HG03439 (cell line): ENCODE results near the gene ELK4.

ENCODE experiments used
- ATAC-seq: cut with Tn5 transposase; IDR thresholded peaks from one replicate; pipeline ENCODE4 v1.9.1; 2021; ENCODE audit warnings: mild to moderate bottlenecking, moderate library complexity; ENCODE audit not compliant: unreplicated experiment

The ELK4 gene

GRCh38 chr1:205583461-205584130 lies 48.2 kb downstream of the ELK4 start:
- ATAC-seq: no peak

DNA sequence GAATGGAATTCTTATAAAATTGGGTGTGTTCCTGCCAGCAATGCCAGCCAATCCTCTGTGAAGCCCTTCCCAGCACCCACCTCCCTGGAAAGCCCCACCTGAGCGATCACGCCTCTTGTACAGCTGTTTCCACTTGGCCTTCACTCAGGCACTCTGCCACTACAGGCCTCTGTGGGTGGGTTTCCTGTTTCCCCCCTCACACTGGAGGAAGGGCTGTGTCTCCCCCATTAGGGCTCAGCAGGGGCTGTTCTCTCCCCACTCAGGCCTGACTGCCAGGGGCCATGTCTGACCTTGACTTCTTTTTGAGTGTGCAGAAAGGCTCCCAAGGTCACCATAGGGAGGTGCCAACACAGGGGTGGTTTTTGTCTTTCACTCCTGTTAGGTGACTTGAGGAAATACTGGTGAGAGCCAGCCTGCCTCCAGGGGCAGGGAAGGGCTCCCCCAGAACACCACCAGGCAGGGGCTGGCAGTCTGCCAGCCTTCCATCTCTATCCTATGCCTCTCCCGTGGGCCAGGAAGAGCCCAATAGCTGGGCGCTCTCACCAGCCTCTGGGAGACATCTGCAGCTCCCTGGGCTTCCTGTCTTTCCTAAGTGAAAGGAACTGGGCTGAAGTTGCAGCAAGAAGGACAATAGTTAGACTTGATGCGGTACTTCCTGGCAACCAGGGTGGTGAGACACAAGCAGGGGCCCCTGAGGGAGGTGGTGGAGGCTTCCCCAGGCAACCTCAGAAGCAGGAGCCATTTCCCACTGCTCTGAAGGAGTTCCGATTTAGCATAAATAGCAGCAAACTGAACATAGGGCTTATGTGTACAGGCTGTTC lies 49.1 kb downstream of the ELK4 start:
- no peak for ATAC-seq

DNA sequence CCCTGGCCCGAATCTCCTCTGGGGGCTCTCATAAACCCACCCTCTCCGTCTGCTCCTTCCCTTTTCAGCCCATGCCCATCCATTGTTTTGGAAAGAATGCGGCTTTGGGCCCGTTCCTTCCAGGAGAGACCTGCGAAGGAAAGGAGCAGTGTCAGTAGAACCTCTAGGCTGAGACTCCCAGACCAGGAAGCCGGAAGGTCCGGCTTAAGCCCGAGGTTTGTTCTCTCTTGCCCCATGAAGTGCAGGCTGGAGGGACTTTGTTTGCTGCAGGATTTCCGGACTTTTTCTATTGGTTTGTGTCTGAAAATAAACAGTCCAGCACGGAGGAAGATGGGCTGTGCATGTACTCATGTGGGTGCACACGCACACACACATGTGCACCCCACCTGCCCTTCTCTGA lies 49.8 kb downstream of the ELK4 start:
- ATAC-seq: no peak

- ATAC-seq: no peak
Observed at GRCh38 chr1:205581321-205581980, 50.4 kb downstream of the ELK4 start.

- ATAC-seq: no peak
Observed at GRCh38 chr1:205580923-205581180, 51.0 kb downstream of the ELK4 start.

DNA sequence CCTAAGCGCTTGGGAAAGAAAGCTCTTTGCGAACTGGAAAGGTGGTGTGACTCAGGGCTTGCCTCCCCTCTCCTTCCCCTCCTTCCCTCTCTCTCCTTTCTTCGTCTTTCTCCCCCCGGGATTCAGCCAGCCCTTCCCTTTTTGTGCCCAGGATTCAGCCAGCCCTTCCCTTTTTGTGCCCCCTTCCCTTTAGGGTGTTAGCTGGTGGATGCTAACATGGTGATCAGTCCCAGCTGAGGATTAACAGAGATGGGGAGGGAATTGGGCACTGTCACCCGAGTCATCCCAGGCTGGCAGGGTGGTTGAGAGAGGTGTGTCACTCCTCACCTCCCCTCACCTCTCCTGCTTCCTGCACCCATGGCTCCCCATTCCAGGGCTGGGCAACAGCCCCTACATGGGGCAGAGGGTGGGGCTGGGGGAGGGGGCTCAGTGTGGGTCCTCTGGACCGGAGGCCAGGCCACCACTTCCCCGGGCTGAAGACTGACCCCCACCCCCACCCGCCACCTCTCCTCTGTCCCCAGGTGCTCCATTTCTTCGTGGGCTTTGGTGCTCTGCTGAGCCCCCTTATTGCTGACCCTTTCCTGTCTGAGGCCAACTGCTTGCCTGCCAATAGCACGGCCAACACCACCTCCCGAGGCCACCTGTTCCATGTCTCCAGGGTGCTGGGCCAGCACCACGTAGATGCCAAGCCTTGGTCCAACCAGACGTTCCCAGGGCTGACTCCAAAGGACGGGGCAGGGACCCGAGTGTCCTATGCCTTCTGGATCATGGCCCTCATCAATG lies 51.5 kb downstream of the ELK4 start:
- no peak for ATAC-seq

DNA sequence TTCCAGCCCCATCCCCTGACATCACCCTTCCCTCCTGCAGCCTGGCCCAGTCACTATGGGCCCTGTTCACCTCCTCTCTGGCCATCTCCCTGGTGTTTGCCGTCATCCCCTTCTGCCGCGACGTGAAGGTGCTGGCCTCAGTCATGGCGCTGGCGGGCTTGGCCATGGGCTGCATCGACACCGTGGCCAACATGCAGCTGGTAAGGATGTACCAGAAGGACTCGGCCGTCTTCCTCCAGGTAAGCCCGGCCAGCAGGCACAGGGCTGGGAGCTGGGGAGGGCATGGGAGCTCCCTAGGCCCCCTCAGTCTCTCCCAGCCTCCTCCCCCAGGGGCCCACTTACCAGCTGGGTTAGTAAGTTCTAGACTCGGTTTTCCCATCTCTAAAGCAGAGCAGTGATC lies 52.1 kb downstream of the ELK4 start:
- ATAC-seq: no peak

- no peak for ATAC-seq
Observed at GRCh38 chr1:205578780-205579571, 52.8 kb downstream of the ELK4 start.

DNA sequence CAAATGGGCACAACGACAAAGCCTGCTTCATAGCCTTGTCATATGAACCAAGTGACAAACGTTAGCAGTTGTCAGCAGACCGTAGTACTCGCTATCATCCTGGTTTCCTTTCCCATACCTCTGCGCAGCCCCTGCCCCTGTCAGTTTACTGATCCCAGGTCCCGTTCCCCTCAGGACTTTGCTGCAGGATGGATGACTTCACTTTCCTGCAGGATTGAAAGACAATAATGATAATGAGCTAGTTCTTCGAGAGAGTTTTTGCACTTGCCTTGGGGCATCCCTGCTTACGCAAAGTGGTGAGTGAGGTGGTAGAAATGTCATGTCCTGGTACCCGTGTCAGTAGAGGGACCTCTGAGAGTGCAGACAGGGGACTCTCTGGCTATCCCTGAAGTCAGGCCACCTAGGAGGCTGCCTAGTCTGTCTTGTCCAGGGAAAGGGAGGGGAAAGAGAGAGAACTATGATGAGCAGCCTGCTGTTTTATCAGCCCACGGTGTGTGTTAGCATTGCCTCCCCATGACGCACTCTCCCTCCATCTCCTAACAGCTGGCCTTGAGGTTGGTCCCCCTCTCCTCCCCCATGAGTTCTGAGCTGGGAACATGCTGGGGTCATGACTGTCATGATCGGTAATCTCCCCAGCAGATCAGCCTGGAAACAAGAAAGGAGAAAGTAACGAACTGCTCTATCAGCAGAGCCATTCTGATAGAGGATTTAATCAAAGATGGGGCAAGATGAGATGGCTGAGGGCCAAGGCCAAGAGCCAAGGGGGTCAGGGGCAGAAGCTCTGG lies 53.7 kb downstream of the ELK4 start:
- no peak for ATAC-seq

DNA sequence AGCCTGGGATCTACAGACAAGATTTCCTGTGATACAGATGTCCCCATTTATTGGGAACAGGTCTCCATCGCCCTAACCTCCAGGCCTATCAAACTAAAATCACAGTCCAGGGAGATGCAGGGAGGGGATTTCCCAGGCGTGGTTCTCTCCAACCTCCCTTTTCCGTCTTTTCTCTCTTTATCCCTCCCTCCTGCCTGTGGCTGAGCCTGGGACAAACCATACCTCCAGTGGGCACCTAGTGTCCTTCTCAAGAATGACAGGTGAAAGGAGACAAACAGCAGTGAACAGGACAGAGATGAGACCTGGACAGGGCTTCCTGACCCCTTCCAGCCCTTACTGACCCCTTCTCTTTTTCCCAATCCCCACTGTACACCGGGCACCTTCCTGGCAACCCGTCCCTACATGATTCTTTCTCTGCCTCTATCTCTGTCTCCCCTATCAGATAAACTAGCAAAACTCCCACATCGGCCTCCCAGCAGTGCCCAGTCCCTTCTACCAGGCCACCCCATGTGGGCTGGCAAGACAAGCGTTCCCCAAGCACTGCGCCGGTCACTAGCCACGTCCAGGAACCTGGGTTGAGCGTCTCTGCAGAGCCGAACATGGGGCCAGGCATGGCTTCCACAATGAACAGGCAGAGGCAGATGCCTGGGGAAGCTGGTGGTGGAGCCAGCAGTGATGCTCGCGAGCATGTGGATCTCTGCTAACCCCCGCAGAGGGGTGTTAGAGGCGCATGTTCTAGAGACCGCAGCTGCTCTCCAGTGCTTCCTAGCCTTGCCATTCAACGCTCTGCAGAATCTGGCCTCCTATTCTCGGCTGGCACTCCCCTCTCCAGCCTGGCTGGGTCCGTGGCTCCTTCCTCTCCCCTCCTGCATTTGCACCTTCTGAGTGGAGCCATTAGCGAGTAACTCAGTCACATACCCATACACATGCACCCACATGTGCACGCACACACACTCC lies 54.7 kb downstream of the ELK4 start:
- ATAC-seq: no peak

DNA sequence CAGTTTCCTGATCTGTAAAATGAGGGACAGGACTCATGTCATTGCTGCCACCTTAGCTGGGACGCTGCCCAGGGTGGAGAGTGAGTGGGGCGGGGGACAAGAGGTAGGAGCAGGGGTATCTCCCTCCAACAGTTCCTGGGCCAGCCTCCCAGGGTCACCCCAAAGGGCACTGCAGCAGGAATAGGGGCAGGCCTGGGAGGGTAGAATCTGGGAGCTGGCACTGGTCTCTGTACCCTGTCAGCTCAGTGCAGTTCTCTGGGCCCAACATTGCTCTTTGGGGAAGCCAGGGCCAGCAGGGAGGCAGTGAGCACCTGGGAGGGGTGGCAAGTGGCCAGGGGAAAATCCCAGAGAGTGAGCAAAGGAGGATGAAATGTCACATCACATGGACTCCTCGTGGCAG lies 55.8 kb downstream of the ELK4 start:
- ATAC-seq: no peak

- ATAC-seq: no peak
Observed at GRCh38 chr1:205575294-205575885, 56.4 kb downstream of the ELK4 start.

DNA sequence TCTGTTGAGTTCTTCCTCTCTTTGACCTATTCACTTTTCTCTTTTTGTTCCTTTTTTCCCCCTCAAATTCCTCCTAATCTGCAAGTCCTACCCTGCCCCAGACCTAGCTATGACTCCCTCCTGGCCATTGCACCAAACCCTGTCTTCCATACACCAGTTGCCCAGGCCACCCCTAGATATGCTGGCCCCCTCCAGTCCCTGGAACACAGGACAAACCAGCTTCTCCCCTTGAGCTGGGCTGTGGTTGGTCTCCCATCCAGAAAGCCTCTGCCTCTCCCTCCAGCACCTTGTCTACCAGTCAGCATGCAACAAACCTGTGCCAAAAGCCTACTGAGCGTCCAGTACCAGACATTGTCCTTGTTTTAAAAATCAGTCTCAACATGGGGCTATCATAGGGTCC lies 59.4 kb downstream of the ELK4 start:
- no peak for ATAC-seq

- no peak for ATAC-seq
Observed at GRCh38 chr1:205571747-205572146, 60.1 kb downstream of the ELK4 start.

- ATAC-seq: no peak
Observed at GRCh38 chr1:205570796-205571537, 60.8 kb downstream of the ELK4 start.

DNA sequence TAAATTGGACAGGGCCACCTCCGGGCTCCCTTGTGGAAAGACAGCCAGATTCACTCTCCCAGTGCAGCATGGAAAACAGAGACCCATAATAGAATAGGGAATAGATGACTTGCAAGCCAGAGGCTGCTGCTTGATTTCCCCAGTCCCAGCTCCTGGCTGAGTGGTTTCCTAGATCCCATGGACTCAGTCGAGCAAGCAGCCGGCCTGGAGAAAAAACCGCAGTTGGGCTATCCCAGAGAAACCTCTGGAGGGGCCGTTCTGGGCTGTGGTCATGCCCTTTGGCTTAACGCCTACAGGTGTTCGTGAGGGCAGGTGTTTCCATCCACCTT lies 61.7 kb downstream of the ELK4 start:
- ATAC-seq: no peak

DNA sequence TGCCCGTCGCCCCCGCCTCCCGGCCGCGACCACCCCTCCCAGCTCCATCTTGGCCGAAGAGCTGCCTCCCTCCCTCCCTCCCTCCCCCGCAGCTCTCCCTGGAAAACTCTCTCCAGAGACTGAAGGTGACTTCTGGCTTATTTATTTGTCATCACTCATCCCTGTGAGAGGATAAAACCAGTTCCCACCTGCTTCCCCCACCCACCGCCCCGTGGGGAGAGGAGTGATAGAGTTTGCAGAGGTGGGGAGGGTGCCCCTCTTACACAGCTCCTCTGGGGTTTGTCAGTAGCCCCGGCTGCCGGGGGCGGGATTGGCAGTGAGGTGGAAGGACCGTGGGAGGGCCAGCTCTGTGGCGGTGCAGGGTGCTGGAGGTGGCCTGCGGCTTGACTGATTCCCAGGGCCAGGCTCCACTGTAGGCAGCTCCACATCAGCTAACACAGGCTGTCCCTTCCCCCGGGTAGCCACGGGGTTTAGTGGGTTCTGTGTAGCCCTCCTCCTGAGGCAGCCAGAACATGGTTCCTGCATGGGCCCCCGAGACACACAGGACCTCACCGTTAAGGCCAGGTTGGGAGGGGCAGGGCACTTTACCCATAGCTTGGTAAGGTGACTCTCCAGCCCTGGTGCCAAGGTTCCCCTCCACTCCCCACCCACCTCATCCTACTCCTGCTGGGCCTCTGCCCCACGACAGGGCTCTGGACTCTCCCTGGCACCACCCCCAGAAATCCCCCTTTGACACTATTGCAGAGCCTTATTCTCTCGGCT lies 62.2 kb downstream of the ELK4 start:
- no peak for ATAC-seq
